ENCODE data around the gene ADAMTS19.

- TF ChIP-seq POLR2A (IDR thresholded peaks at IDR 0.05; ENCODE audit: extremely low read depth, insufficient read length) (no peak), MAX (IDR thresholded peaks at IDR 0.05; ENCODE audit: low read depth, low read length) (no peak), MYC (IDR thresholded peaks at IDR 0.05; ENCODE audit: low read depth, low read length) (no peak)
- TF ChIP-seq, protein P1, sequence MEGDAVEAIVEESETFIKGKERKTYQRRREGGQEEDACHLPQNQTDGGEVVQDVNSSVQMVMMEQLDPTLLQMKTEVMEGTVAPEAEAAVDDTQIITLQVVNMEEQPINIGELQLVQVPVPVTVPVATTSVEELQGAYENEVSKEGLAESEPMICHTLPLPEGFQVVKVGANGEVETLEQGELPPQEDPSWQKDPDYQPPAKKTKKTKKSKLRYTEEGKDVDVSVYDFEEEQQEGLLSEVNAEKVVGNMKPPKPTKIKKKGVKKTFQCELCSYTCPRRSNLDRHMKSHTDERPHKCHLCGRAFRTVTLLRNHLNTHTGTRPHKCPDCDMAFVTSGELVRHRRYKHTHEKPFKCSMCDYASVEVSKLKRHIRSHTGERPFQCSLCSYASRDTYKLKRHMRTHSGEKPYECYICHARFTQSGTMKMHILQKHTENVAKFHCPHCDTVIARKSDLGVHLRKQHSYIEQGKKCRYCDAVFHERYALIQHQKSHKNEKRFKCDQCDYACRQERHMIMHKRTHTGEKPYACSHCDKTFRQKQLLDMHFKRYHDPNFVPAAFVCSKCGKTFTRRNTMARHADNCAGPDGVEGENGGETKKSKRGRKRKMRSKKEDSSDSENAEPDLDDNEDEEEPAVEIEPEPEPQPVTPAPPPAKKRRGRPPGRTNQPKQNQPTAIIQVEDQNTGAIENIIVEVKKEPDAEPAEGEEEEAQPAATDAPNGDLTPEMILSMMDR (IDR thresholded peaks at IDR 0.05; ENCODE audit: low read depth, low read length): no peak
Observed at GRCh38 chr5:129763651-129764050, 303.6 kb downstream of the ADAMTS19 start.

Measured in NB4 (cell line).